ENCODE results near the gene WDR5.

The WDR5 gene

GRCh38 chr9:134166374-134166773 lies 30.5 kb downstream of the WDR5 start:
- H3K27ac ChIP-seq (ENCODE audit: low read depth, low read length) = no peak overlapping the region
- no peak overlapping the region for H2AK5ac ChIP-seq (ENCODE audit: low read length)
- H3K79me2 ChIP-seq (ENCODE audit: control insufficient read depth, insufficient read depth, low read length) = no peaks in the 10 kb centered on the region
- peaks cover 3% of the 10 kb centered on the region for H3K4me1 ChIP-seq (ENCODE audit: control insufficient read depth, low read depth, low read length)
- H3K9ac ChIP-seq (ENCODE audit: low read length) = no peak overlapping the region
- no peak overlapping the region for H2BK15ac ChIP-seq (replicated peaks; ENCODE audit: low read depth)
- no peak overlapping the region for H2BK120ac ChIP-seq (ENCODE audit: low read depth, low read length)
- H3K23ac ChIP-seq (ENCODE audit: low read length) = no peak overlapping the region
- H3K4me3 ChIP-seq (ENCODE audit: low read length) = no peak overlapping the region
- no peak overlapping the region for H2BK5ac ChIP-seq (ENCODE audit: low read length)
- no peak overlapping the region for H4K5ac ChIP-seq (ENCODE audit: low read length)
- no peak for DNase-seq
- no peak overlapping the region for H3K56ac ChIP-seq (ENCODE audit: low read length)
- H3K36me3 ChIP-seq (ENCODE audit: control insufficient read depth, insufficient read depth, low read length) = no peaks in the 10 kb centered on the region
- H4K8ac ChIP-seq (ENCODE audit: low read depth, low read length) = no peak overlapping the region
- H3K79me1 ChIP-seq (ENCODE audit: low read length) = no peaks in the 10 kb centered on the region
- WGBS (ENCODE audit: extremely low coverage, insufficient coverage, low lambda C conversion rate) = no CpG with 5 or more reads among the region's 13 CpGs
- no peaks in the 10 kb centered on the region for H3K27me3 ChIP-seq (ENCODE audit: insufficient read depth, low read length, poor library complexity)
- no peak overlapping the region for H3K4me2 ChIP-seq (ENCODE audit: low read length)
- no peak overlapping the region for H3K4ac ChIP-seq (ENCODE audit: low read depth, low read length)
- H3K18ac ChIP-seq (ENCODE audit: low read length) = no peak overlapping the region

- Histone ChIP-seq H3K56ac (ENCODE audit: low read length) (no peak overlapping the region), H3K4ac (ENCODE audit: low read depth, low read length) (no peak overlapping the region), H3K18ac (ENCODE audit: low read length) (no peak overlapping the region), H3K27me3 (ENCODE audit: insufficient read depth, low read length, poor library complexity) (no peaks in the 10 kb centered on the region), H4K5ac (ENCODE audit: low read length) (no peak overlapping the region), H3K4me1 (ENCODE audit: control insufficient read depth, low read depth, low read length) (peaks cover 3% of the 10 kb centered on the region), H3K4me3 (ENCODE audit: low read length) (no peak overlapping the region), H3K23ac (ENCODE audit: low read length) (no peak overlapping the region), H2BK120ac (ENCODE audit: low read depth, low read length) (no peak overlapping the region), H3K27ac (ENCODE audit: low read depth, low read length) (no peak overlapping the region), H4K8ac (ENCODE audit: low read depth, low read length) (no peak overlapping the region), H3K4me2 (ENCODE audit: low read length) (no peak overlapping the region), H3K36me3 (ENCODE audit: control insufficient read depth, insufficient read depth, low read length) (no peaks in the 10 kb centered on the region), H3K79me2 (ENCODE audit: control insufficient read depth, insufficient read depth, low read length) (no peaks in the 10 kb centered on the region), H2AK5ac (ENCODE audit: low read length) (no peak overlapping the region), H3K79me1 (ENCODE audit: low read length) (no peaks in the 10 kb centered on the region), H3K9ac (ENCODE audit: low read length) (no peak overlapping the region), H2BK5ac (ENCODE audit: low read length) (no peak overlapping the region), H2BK15ac (replicated peaks; ENCODE audit: low read depth) (no peak overlapping the region)
- no CpG with 5 or more reads among the region's 4 CpGs for WGBS (ENCODE audit: extremely low coverage, insufficient coverage, low lambda C conversion rate)
- DNase-seq = no peak
These were observed 31.6 kb downstream of the WDR5 start for GRCh38 chr9:134167530-134167931.

- peak; percentile 57 for DNase-seq
- Histone ChIP-seq H3K27me3 (ENCODE audit: insufficient read depth, low read length, poor library complexity) (no peaks in the 10 kb centered on the region), H3K79me2 (ENCODE audit: control insufficient read depth, insufficient read depth, low read length) (no peaks in the 10 kb centered on the region), H2BK15ac (replicated peaks; ENCODE audit: low read depth) (no peak overlapping the region), H4K5ac (ENCODE audit: low read length) (no peak overlapping the region), H3K27ac (ENCODE audit: low read depth, low read length) (no peak overlapping the region), H3K4me3 (ENCODE audit: low read length) (no peak overlapping the region), H3K4me1 (ENCODE audit: control insufficient read depth, low read depth, low read length) (peaks cover 3% of the 10 kb centered on the region), H3K4ac (ENCODE audit: low read depth, low read length) (no peak overlapping the region), H3K23ac (ENCODE audit: low read length) (no peak overlapping the region), H3K4me2 (ENCODE audit: low read length) (no peak overlapping the region), H2BK5ac (ENCODE audit: low read length) (no peak overlapping the region), H2BK120ac (ENCODE audit: low read depth, low read length) (no peak overlapping the region), H2AK5ac (ENCODE audit: low read length) (no peak overlapping the region), H3K18ac (ENCODE audit: low read length) (no peak overlapping the region), H3K79me1 (ENCODE audit: low read length) (no peaks in the 10 kb centered on the region), H3K9ac (ENCODE audit: low read length) (no peak overlapping the region), H4K8ac (ENCODE audit: low read depth, low read length) (no peak overlapping the region), H3K56ac (ENCODE audit: low read length) (no peak overlapping the region), H3K36me3 (ENCODE audit: control insufficient read depth, insufficient read depth, low read length) (no peaks in the 10 kb centered on the region)
- no CpG with 5 or more reads among the region's 11 CpGs for WGBS (ENCODE audit: extremely low coverage, insufficient coverage, low lambda C conversion rate)
These were observed 33.1 kb downstream of the WDR5 start for GRCh38 chr9:134168757-134169550.

GRCh38 chr9:134169724-134170401 lies 34.0 kb downstream of the WDR5 start:
- no peak overlapping the region for H2BK120ac ChIP-seq (ENCODE audit: low read depth, low read length)
- H3K4ac ChIP-seq (ENCODE audit: low read depth, low read length) = no peak overlapping the region
- DNase-seq = no peak
- no peak overlapping the region for H2AK5ac ChIP-seq (ENCODE audit: low read length)
- no peak overlapping the region for H3K56ac ChIP-seq (ENCODE audit: low read length)
- no peak overlapping the region for H3K4me3 ChIP-seq (ENCODE audit: low read length)
- no peak overlapping the region for H2BK5ac ChIP-seq (ENCODE audit: low read length)
- no peak overlapping the region for H3K18ac ChIP-seq (ENCODE audit: low read length)
- no peak overlapping the region for H3K23ac ChIP-seq (ENCODE audit: low read length)
- H3K9ac ChIP-seq (ENCODE audit: low read length) = no peak overlapping the region
- no CpG with 5 or more reads among the region's 24 CpGs for WGBS (ENCODE audit: extremely low coverage, insufficient coverage, low lambda C conversion rate)
- no peak overlapping the region for H3K27ac ChIP-seq (ENCODE audit: low read depth, low read length)
- H2BK15ac ChIP-seq (replicated peaks; ENCODE audit: low read depth) = no peak overlapping the region
- H3K4me1 ChIP-seq (ENCODE audit: control insufficient read depth, low read depth, low read length) = peaks cover 3% of the 10 kb centered on the region
- H3K4me2 ChIP-seq (ENCODE audit: low read length) = no peak overlapping the region
- H3K79me1 ChIP-seq (ENCODE audit: low read length) = no peaks in the 10 kb centered on the region
- no peaks in the 10 kb centered on the region for H3K36me3 ChIP-seq (ENCODE audit: control insufficient read depth, insufficient read depth, low read length)
- no peak overlapping the region for H4K5ac ChIP-seq (ENCODE audit: low read length)
- no peaks in the 10 kb centered on the region for H3K79me2 ChIP-seq (ENCODE audit: control insufficient read depth, insufficient read depth, low read length)
- no peaks in the 10 kb centered on the region for H3K27me3 ChIP-seq (ENCODE audit: insufficient read depth, low read length, poor library complexity)
- H4K8ac ChIP-seq (ENCODE audit: low read depth, low read length) = no peak overlapping the region

GRCh38 chr9:134170532-134171315 lies 34.8 kb downstream of the WDR5 start:
- WGBS (ENCODE audit: extremely low coverage, insufficient coverage, low lambda C conversion rate) = no CpG with 5 or more reads among the region's 17 CpGs
- H2BK120ac ChIP-seq (ENCODE audit: low read depth, low read length) = no peak overlapping the region
- no peak overlapping the region for H3K4me3 ChIP-seq (ENCODE audit: low read length)
- no peaks in the 10 kb centered on the region for H3K79me1 ChIP-seq (ENCODE audit: low read length)
- H3K27ac ChIP-seq (ENCODE audit: low read depth, low read length) = no peak overlapping the region
- H3K4me1 ChIP-seq (ENCODE audit: control insufficient read depth, low read depth, low read length) = no peaks in the 10 kb centered on the region
- H3K56ac ChIP-seq (ENCODE audit: low read length) = no peak overlapping the region
- H3K36me3 ChIP-seq (ENCODE audit: control insufficient read depth, insufficient read depth, low read length) = no peaks in the 10 kb centered on the region
- H4K8ac ChIP-seq (ENCODE audit: low read depth, low read length) = no peak overlapping the region
- no peak overlapping the region for H3K9ac ChIP-seq (ENCODE audit: low read length)
- no peak overlapping the region for H2BK15ac ChIP-seq (replicated peaks; ENCODE audit: low read depth)
- H3K4me2 ChIP-seq (ENCODE audit: low read length) = no peak overlapping the region
- H2BK5ac ChIP-seq (ENCODE audit: low read length) = no peak overlapping the region
- H3K23ac ChIP-seq (ENCODE audit: low read length) = no peak overlapping the region
- H4K5ac ChIP-seq (ENCODE audit: low read length) = no peak overlapping the region
- no peak overlapping the region for H3K4ac ChIP-seq (ENCODE audit: low read depth, low read length)
- no peaks in the 10 kb centered on the region for H3K79me2 ChIP-seq (ENCODE audit: control insufficient read depth, insufficient read depth, low read length)
- no peak overlapping the region for H3K18ac ChIP-seq (ENCODE audit: low read length)
- H2AK5ac ChIP-seq (ENCODE audit: low read length) = no peak overlapping the region
- no peaks in the 10 kb centered on the region for H3K27me3 ChIP-seq (ENCODE audit: insufficient read depth, low read length, poor library complexity)
- DNase-seq = no peak
